H1 (cell line): ENCODE results near the gene ADGRV1. TPM values are rescaled to one million over a fixed set of nuclear protein-coding genes. Genes with fewer than 3 reads are reported as not detected.

Experiments
- NRF1 ChIP-seq: IDR thresholded peaks from 2 replicates; pipeline ENCODE4 v1.6.1; 2011; ENCODE audit warnings: mild to moderate bottlenecking, low read depth, low read length, improper control_type of control experiment
- RBBP5 ChIP-seq: IDR thresholded peaks from 2 replicates; pipeline ENCODE4 v1.7.1; 2012; ENCODE audit warnings: low read depth, mild to moderate bottlenecking, inconsistent platforms, low read length, moderate library complexity, borderline replicate concordance
- SP1 ChIP-seq: IDR thresholded peaks from 2 replicates; pipeline ENCODE4 v1.6.1; 2011; ENCODE audit warnings: low read depth, low read length
- TAF1 ChIP-seq: IDR thresholded peaks from 2 replicates; pipeline ENCODE4 v1.6.1; 2011; ENCODE audit warnings: mild to moderate bottlenecking, low read depth, low read length
- TAF7 ChIP-seq: optimal IDR thresholded peaks from 2 replicates; pipeline ENCODE3; 2011; ENCODE audit warnings: low read depth, mild to moderate bottlenecking, inconsistent platforms, low read length, moderate library complexity, borderline replicate concordance
- polyA plus RNA-seq, 7 experiments: library from polyadenylated mRNA; depleted of rRNA in 3 of 7; stranded (reverse) in 5 of 7; unstranded in 2 of 7; fragments of >200 nt in 5 of 7; fragments of 200-250 nt in 2 of 7; gene quantifications; 1 replicate in 5 of 7; 2 replicates in 1 of 7; 4 replicates in 1 of 7; pipeline versions ENCODE4 v1.2.1 to v1.2.3, GENCODE V29; 2011 to 2013; ENCODE audit warnings: missing spikeins in 2 of 7, mixed read lengths in 2 of 7
- total RNA-seq: library from RNA; stranded (reverse); fragmentation: NEBNext Ultra II Directional; extraction: Animal tissue kit (Norgen Biotek cat#: 25700); gene quantifications from 2 replicates; pipeline ENCODE4 v1.2.1, GENCODE V29; 2021

Gene ADGRV1
- total and polyA plus RNA-seq, 2 of the 8 experiments (the other 6 are each of a cell fraction or from before 2014, with no cell fraction given), result 53.1 to 62.2 TPM

DNA sequence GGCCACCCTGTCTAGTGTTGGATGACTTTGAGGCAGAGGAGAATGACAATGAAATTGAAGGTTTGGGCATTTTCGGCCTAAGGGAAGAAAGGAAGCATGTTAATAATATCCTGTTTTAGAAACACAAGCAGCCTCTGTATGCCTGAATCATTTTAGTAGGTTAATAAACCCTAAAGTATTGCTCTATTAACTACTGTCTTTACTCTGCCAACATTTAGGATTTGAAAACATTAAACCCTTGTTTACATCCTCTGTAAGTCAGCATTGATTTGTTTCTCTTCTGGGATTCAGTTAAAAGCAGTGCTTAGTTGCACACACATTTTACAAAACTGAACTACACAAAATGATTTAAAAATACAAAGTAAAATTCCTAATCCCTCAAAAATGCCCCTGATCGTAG is 465.6 kb downstream of the ADGRV1 start (continued):
- TF ChIP-seq TAF7 (no peak), RBBP5 (no peak), SP1 (no peak), NRF1 (no peak), TAF1 (no peak)
